GM12878 (cell line): ENCODE data around the gene ATP6V1A. TPM values are rescaled to one million over a fixed set of nuclear protein-coding genes. Genes with fewer than 3 reads are reported as not detected.
A peak's percentile ranks its signal among the peaks of the same experiment; 100 is the strongest.

Experiments used
- BCL3 ChIP-seq: IDR thresholded peaks from 2 replicates; pipeline ENCODE4 v1.6.1; 2011; ENCODE audit warnings: borderline replicate concordance, low read depth, mild to moderate bottlenecking, moderate library complexity, low read length; ENCODE audit not compliant: insufficient read depth, poor library complexity, severe bottlenecking
- BHLHE40 ChIP-seq, 2 experiments: fragments of 450-650 bp in 1 of 2; IDR thresholded peaks; 2 replicates each; pipeline ENCODE4 v1.6.1; 2011 to 2017; ENCODE audit warnings: low read depth in 2 of 2, borderline replicate concordance in 1 of 2, improper control_type of control experiment in 1 of 2, low read length in 1 of 2, mild to moderate bottlenecking in 1 of 2
- CBX5 ChIP-seq: sonication (generic); IDR thresholded peaks from 2 replicates; pipeline ENCODE4 v1.6.1; 2016; ENCODE audit warnings: low read depth, moderate library complexity, mild to moderate bottlenecking, inconsistent platforms
- CREM ChIP-seq: IDR thresholded peaks from 2 replicates; pipeline ENCODE4 v1.6.1; 2014; ENCODE audit warnings: antibody characterized with exemption, low read depth
- ETV6 ChIP-seq, 2 experiments: fragments of 450-650 bp in 1 of 2; IDR thresholded peaks in 1 of 2; conservative IDR thresholded peaks in 1 of 2; 2 replicates each; pipeline ENCODE4 v1.6.1; 2014; ENCODE audit warnings: antibody characterized with exemption in 1 of 2, borderline replicate concordance in 1 of 2, low read depth in 1 of 2, mild to moderate bottlenecking in 1 of 2, moderate library complexity in 1 of 2
- IKZF1 ChIP-seq: fragments of 450-650 bp; conservative IDR thresholded peaks from 2 replicates; pipeline ENCODE4 v1.6.1; 2017; ENCODE audit warnings: antibody characterized with exemption, mild to moderate bottlenecking
- JUNB ChIP-seq: IDR thresholded peaks from 2 replicates; pipeline ENCODE4 v1.6.1; 2016; ENCODE audit warnings: antibody characterized with exemption, mild to moderate bottlenecking
- MEF2A ChIP-seq: IDR thresholded peaks from 2 replicates; pipeline ENCODE4 v1.6.1; 2011; ENCODE audit warnings: low read depth, mild to moderate bottlenecking, low read length, moderate library complexity; ENCODE audit not compliant: insufficient read depth
- NFIC ChIP-seq: IDR thresholded peaks from 2 replicates; pipeline ENCODE4 v1.6.1; 2012; ENCODE audit warnings: low read depth, mild to moderate bottlenecking, inconsistent platforms, low read length, moderate library complexity
- PAX5 ChIP-seq: IDR thresholded peaks from 2 replicates; pipeline ENCODE4 v1.6.1; 2011; ENCODE audit warnings: low read depth, low read length, borderline replicate concordance
- RELB ChIP-seq: fragments of 450-650 bp; IDR thresholded peaks from 2 replicates; pipeline ENCODE4 v1.6.1; 2017; ENCODE audit warnings: low read depth, mild to moderate bottlenecking, moderate library complexity
- SPI1 ChIP-seq: IDR thresholded peaks from 2 replicates; pipeline ENCODE4 v1.6.1; 2011; ENCODE audit warnings: low read depth, mild to moderate bottlenecking, low read length, moderate library complexity, borderline replicate concordance; ENCODE audit not compliant: insufficient read depth
- SUPT20H ChIP-seq: IDR thresholded peaks from 2 replicates; pipeline ENCODE4 v1.6.1; 2011; ENCODE audit warnings: low read depth, mild to moderate bottlenecking, low read length, moderate library complexity, borderline replicate concordance; ENCODE audit not compliant: control insufficient read depth
- TARDBP ChIP-seq: IDR thresholded peaks from 2 replicates; pipeline ENCODE4 v1.6.1; 2016; ENCODE audit warnings: borderline replicate concordance
- ZNF687 ChIP-seq: fragments of 450-650 bp; IDR thresholded peaks from 2 replicates; pipeline ENCODE4 v1.6.1; 2017; ENCODE audit warnings: mild to moderate bottlenecking, moderate library complexity
- polyA plus RNA-seq, 11 experiments: library from polyadenylated mRNA; depleted of rRNA in 4 of 11; unstranded in 6 of 11; stranded (reverse) in 5 of 11; fragments of >200 nt; fragmentation: Nextera tagmentation in 4 of 11; fragmentation: Illumina TruSeq in 1 of 11; extraction: Ambion mirVana in 4 of 11; extraction: Trizol in 1 of 11; gene quantifications; 1 replicate in 1 of 11; 2 replicates in 10 of 11; pipeline versions ENCODE4 v1.2.1 to v1.2.3, GENCODE V29; 2011 to 2016; ENCODE audit warnings: inconsistent platforms in 2 of 11, missing spikeins in 2 of 11, low read depth in 1 of 11
- total RNA-seq, 4 experiments: library from RNA; depleted of rRNA in 3 of 4; stranded (reverse); fragments of >200 nt in 3 of 4; fragmentation: Illumina TruSeq in 1 of 4; extraction: Trizol in 1 of 4; gene quantifications; 2 replicates each; pipeline versions ENCODE4 v1.2.1 to v1.2.3, GENCODE V29; 2013 to 2021
- TF ChIP-seq, protein P1 (sequence below): IDR thresholded peaks from 2 replicates; pipeline ENCODE4 v1.6.1; 2012; ENCODE audit warnings: low read length, inconsistent platforms

Gene ATP6V1A
- total and polyA plus RNA-seq, 10 of the 15 experiments (the other 5 are each of a cell fraction or from before 2014, with no cell fraction given): 22.4 to 65.8 (median 47.7) TPM

DNA sequence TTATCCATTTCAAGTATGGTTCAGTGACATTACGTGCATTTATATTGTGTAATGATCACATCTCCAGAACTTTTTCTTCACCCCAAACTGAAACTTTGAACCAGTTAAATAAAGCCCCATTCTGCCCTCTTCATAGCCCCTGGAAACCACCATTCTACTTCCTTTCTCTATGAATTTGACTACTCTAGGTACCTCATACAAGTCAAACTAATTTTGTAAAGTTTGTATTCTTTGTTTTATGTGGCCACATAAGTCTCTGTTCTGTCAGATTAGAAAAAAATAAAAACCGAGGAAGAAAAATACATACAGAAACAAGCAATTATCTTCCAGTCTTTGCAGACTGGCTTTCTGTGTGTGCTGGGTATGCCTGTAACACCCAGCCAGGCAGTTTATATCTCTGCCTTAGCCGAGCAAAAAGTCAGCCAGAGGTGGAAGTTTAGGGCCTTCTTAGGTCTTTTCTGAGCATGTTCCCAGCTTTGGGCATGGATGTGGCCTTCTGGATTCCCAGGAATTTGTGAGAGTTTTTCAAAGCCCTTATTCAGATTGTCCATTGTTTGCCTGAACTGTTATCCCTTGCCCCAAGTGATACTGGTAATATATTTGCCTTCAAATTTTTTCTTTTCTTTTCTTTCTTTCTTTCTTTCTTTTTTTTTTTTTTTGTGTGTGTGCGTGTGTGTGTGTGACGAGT, 85.8 kb downstream of the ATP6V1A start (continued):
- TF ChIP-seq MEF2A (peak; percentile 77), ETV6 (conservative IDR thresholded peaks at IDR 0.05 in 1 of 2, IDR thresholded peaks at IDR 0.05 in 1 of 2; ENCODE audit: borderline replicate concordance in 1 of 2, low read depth in 1 of 2) (peak in 1 of 2 experiments; percentile 87; a peak in 2 of 4 replicates), RELB (peak; percentile 76), CBX5 (no peak), SPI1 (0 out of 2 replicates have a peak, but pooled peaks have one; percentile 25), JUNB (peak; percentile 84), TARDBP (peak; percentile 23; the same call in 1 of the 2 replicates), SUPT20H (no peak), PAX5 (no peak), BCL3 (peak; percentile 51), BHLHE40 (IDR thresholded peaks at IDR 0.05; ENCODE audit: borderline replicate concordance in 1 of 2, low read depth in 2 of 2, low read length in 1 of 2) (0 out of 4 replicates have a peak, but pooled peaks of 1 of the 2 experiments have one; percentile 31), CREM (peak; percentile 74), NFIC (peak; percentile 89), ZNF687 (no peak), IKZF1 (peak; percentile 47; the same call in 1 of the 2 replicates)
- TF ChIP-seq, protein P1, sequence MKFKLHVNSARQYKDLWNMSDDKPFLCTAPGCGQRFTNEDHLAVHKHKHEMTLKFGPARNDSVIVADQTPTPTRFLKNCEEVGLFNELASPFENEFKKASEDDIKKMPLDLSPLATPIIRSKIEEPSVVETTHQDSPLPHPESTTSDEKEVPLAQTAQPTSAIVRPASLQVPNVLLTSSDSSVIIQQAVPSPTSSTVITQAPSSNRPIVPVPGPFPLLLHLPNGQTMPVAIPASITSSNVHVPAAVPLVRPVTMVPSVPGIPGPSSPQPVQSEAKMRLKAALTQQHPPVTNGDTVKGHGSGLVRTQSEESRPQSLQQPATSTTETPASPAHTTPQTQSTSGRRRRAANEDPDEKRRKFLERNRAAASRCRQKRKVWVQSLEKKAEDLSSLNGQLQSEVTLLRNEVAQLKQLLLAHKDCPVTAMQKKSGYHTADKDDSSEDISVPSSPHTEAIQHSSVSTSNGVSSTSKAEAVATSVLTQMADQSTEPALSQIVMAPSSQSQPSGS: peak; percentile 76
- TF ChIP-seq, all 136 proteins: peak for 28
